ENCODE results near the gene STXBP6. TPM values are rescaled to one million over a fixed set of nuclear protein-coding genes. Genes with fewer than 3 reads are reported as not detected.

Gene STXBP6
- total RNA-seq, 8 experiments from 2014 or later: 1.0 to 13.2 (median 4.4) TPM

DNA sequence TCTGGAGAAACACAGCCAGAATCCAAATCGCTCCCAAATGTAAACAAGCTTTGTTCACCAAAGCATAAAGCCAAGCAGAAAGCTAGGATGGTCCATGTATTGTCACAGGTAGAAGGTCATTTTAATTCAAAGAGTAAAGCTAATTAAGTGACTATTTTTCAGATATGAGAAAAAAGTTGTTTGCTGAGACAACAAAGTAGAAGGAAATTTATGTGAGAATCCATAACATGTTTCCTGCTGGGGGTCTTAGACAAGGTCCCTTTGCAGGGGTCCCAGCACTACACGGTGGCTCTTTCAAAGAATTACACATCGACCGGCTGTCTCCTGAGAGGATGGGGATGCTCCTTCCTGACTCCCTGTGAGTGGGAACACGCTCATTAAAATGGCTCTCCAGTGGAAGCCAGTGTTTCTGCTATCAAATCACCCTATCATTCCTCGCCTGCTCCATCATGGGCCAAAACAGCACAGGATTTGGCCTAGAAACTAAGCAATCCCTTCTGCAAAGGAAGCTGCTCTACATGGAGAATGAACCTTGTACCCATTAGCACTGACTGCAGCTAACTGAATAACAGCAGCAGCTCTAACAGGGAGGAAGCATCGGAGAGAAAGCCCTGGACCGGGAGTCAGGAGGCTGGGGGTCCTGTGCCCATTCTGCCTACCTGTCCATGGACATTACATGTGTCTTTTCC lies 175.3 kb downstream of the STXBP6 start:
- WGBS, 10 experiments: 60 to 100% (median 92%) methylated on average over 1 to 8 of the region's 8 CpGs; no CpG with 5 or more reads in 1 of the 10 experiments

DNA sequence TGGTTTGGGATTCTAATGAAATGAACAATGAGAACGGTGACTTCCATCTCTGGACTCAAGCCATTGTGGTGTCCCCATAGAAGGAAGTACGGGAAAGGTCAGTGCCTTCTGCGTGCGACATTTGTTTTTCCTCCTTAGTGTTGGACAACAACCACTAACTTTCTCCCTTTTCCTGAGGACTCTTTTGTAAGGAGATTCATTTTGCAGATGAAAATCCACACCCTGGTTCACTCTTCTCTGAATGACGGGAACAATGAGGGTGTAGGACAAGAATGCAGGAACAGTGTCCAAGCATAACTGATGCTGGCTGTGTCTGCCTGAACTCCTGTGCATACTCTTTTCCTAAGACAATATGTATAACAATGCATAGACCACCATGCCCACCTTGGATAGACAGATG lies 176.4 kb downstream of the STXBP6 start:
- ATAC-seq (replicated peaks in 6 of 8): peak in 2 of 8 experiments; percentile 31 to 37
- Histone ChIP-seq H3K27ac (no peak overlapping the region), H3K4me3 (no peak overlapping the region), H3K4me1 (replicated peaks in 1 of 2) (peaks cover 0 to 6% of the 10 kb centered on the region in 2 donors)
- in situ Hi-C loops (cut with MboI; ENCODE audit: low pct_unique_long_range_greater_than_20kb in 2 of 9, low sequenced_read_pairs in 9 of 9, unreplicated experiment in 9 of 9): no loop called here
- WGBS, 10 experiments: 41 to 100% (median 96%) methylated on average over 1 to 5 of the region's 5 CpGs; no CpG with 5 or more reads in 1 of the 10 experiments

More for the DNA sequence above, 175.3 kb downstream of the STXBP6 start:
- no peak overlapping the region for H3K27ac ChIP-seq
- in situ Hi-C loops (cut with MboI; ENCODE audit: low pct_unique_long_range_greater_than_20kb in 2 of 9, low sequenced_read_pairs in 9 of 9, unreplicated experiment in 9 of 9): no loop called here
- H3K4me1 ChIP-seq (replicated peaks in 1 of 2): no peaks in the 10 kb centered on the region
- ATAC-seq (replicated peaks in 6 of 8): no peak
- H3K4me3 ChIP-seq: no peak overlapping the region

DNA sequence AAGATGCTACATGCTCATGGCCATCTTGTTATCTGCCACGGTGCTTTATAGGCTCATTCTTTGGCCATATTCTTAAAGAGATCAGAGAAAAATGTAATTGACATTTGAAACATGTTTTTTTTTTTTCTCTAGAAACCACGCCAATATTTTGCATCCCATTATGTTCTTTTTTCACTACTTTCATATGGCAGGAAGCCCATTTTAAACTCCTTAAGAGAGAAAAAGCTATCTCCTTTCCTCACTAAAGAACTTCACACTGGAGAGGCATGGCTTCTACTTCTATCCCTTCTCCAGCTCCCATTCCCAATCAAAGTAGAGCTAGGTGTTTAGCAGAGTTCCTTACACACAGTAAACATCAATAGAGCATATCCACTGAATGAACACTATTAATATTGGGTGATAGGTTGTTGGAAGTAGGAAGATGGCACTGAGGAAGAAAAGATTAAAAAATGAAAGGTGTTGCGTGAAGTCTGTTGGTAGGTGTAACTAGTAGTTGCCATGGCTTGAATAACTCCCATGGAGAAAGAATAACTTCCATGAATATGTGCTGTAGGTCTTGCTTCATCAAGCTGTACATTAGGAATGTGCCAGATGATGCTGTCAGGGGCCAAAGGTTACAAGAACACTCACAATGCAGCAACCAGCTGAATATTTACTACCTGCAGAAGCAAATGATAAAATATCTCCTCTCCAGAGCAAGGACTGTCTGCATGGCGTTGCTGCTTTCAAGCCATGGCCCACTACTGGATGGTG lies 178.8 kb downstream of the STXBP6 start:
- no peak overlapping the region for H3K27ac ChIP-seq
- peak in 1 of 8 experiments; percentile 26 for ATAC-seq (replicated peaks in 6 of 8)
- no peak overlapping the region for H3K4me3 ChIP-seq
- H3K4me1 ChIP-seq (replicated peaks in 1 of 2): peaks cover 0 to 6% of the 10 kb centered on the region in 2 donors
- in situ Hi-C loops (cut with MboI; ENCODE audit: low pct_unique_long_range_greater_than_20kb in 2 of 9, low sequenced_read_pairs in 9 of 9, unreplicated experiment in 9 of 9): no loop called here
- 11 to 100% (median 93%) methylated on average over 1 to 4 of the region's 4 CpGs for WGBS, 10 experiments

GRCh38 chr14:24868389-24868788 lies 181.6 kb downstream of the STXBP6 start:
- no peak for ATAC-seq (replicated peaks in 6 of 8)
- Histone ChIP-seq H3K4me1 (replicated peaks in 1 of 2) (peaks cover 0 to 6% of the 10 kb centered on the region in 2 donors), H3K4me3 (no peak overlapping the region), H3K27ac (no peak overlapping the region)
- 58 to 100% (median 98%) methylated on average over 1 to 2 of the region's 2 CpGs; no CpG with 5 or more reads in 2 of the 10 experiments for WGBS, 10 experiments
- in situ Hi-C loops (cut with MboI; ENCODE audit: low pct_unique_long_range_greater_than_20kb in 2 of 9, low sequenced_read_pairs in 9 of 9, unreplicated experiment in 9 of 9): no loop called here

DNA sequence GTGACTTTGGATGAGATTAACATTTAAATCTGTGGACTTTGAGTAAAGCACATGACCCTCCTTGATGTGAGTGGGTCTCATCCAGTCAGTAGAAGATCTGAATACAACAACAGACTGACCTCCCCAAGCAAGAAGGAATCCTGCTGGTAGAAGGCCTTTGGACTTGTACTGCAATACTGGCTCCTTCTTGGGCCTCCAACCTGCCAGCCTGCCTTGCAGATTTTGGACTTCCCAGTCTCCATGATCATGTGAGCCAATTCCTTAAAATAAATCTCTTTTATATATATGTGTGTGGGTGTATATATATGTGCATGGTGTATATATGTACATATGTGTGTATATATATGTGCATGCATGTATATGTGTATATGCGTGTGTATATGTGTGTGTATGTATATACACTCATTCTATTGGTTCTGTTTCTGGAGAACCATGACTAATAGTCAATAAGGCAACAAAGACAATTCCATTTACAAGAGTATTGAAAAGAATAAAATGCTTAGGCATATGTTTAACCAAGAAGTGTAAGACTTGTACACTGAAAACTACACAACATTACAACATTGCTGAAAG lies 183.8 kb downstream of the STXBP6 start:
- Histone ChIP-seq H3K4me3 (no peak overlapping the region), H3K4me1 (replicated peaks in 1 of 2) (peaks cover 0 to 6% of the 10 kb centered on the region in 2 donors), H3K27ac (no peak overlapping the region)
- WGBS, 10 experiments: 0 to 100% (median 62%) methylated on average over 1 of the region's 1 CpG; no CpG with 5 or more reads in 4 of the 10 experiments
- in situ Hi-C loops (cut with MboI; ENCODE audit: low pct_unique_long_range_greater_than_20kb in 2 of 9, low sequenced_read_pairs in 9 of 9, unreplicated experiment in 9 of 9): no loop called here
- peak in 1 of 8 experiments; percentile 75 for ATAC-seq (replicated peaks in 6 of 8)

- 27 to 96% (median 92%) methylated on average over 4 to 7 of the region's 7 CpGs for WGBS, 10 experiments
- in situ Hi-C loops (cut with MboI; ENCODE audit: low pct_unique_long_range_greater_than_20kb in 2 of 9, low sequenced_read_pairs in 9 of 9, unreplicated experiment in 9 of 9): no loop called here
- Histone ChIP-seq H3K4me3 (no peak overlapping the region), H3K4me1 (replicated peaks in 1 of 2) (peaks cover 0 to 3% of the 10 kb centered on the region in 2 donors), H3K27ac (no peak overlapping the region)
- ATAC-seq (replicated peaks in 6 of 8): no peak
Measured at GRCh38 chr14:24863968-24864684, 185.8 kb downstream of the STXBP6 start.

- no peak overlapping the region for H3K4me3 ChIP-seq
- ATAC-seq (replicated peaks in 6 of 8): peak in 1 of 8 experiments; percentile 43
- in situ Hi-C loops (cut with MboI; ENCODE audit: low pct_unique_long_range_greater_than_20kb in 2 of 9, low sequenced_read_pairs in 9 of 9, unreplicated experiment in 9 of 9): no loop called here
- no peaks in the 10 kb centered on the region for H3K4me1 ChIP-seq (replicated peaks in 1 of 2)
- WGBS, 10 experiments: 44 to 100% (median 87%) methylated on average over 1 to 4 of the region's 4 CpGs
- H3K27ac ChIP-seq: no peak overlapping the region
Measured at GRCh38 chr14:24861083-24861630, 188.8 kb downstream of the STXBP6 start.

DNA sequence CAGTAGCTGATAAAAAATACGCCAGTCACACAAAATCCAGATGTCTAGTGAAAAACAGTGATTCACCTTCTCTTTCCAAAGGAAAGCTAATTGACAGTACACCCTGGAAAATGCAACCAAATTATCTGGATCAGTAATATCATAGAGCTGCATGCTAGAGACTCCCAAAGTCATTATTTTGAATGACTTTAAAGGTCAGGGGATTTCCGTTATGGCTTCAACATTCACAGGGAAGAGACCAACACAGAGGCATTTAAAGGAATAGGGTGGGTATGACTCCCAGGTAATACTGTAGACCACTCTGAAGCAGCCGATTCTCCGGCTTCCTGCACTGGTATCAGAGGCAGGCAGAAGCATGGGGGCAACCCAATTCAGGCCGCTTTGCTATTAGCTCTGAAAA lies 190.4 kb downstream of the STXBP6 start:
- 40 to 100% (median 80%) methylated on average over 1 to 5 of the region's 5 CpGs for WGBS, 10 experiments
- Histone ChIP-seq H3K27ac (no peak overlapping the region), H3K4me1 (replicated peaks in 1 of 2) (no peaks in the 10 kb centered on the region), H3K4me3 (no peak overlapping the region)
- in situ Hi-C loops (cut with MboI; ENCODE audit: low pct_unique_long_range_greater_than_20kb in 2 of 9, low sequenced_read_pairs in 9 of 9, unreplicated experiment in 9 of 9): no loop called here
- no peak for ATAC-seq (replicated peaks in 6 of 8)

DNA sequence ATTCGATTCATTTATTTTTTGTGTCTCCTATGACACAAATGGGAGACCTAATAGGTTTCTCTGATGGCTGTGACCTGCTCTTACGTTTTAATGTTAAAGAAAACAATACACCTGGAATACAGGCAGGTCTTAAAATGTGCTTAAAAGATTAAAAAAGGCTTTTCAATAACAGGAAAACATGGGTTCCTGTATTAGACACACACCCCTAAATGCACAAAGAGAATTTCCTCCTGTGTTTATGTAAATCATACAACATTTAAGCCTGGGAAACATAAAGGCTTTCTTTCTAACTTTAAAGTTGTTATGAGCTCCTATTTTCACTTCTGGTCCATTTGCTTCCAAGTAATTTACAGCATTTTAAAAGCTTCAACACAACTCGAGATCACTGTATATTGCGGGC lies 191.3 kb downstream of the STXBP6 start:
- Histone ChIP-seq H3K4me3 (no peak overlapping the region), H3K27ac (no peak overlapping the region), H3K4me1 (replicated peaks in 1 of 2) (no peaks in the 10 kb centered on the region)
- in situ Hi-C loops (cut with MboI; ENCODE audit: low pct_unique_long_range_greater_than_20kb in 2 of 9, low sequenced_read_pairs in 9 of 9, unreplicated experiment in 9 of 9): no loop called here
- 57 to 100% (median 73%) methylated on average over 1 to 4 of the region's 4 CpGs for WGBS, 10 experiments
- no peak for ATAC-seq (replicated peaks in 6 of 8)

DNA sequence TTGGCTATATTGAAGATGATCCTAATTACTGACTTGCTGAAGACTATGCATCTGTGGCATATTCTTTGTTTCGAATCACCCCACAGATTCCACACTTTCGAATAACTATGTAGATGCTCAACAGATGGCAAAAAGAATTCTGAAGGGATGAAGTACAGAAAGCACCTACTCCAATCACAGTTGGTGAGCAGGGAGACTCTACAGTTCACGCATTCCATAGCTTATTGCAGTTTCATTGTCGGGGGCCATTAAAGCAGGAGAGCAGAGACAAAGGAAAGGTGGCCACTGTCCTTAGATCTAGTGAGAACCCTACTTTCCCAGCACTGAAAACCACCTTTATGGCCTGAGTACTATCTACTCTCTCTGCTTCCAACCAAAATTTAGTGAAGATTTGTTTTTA lies 191.9 kb downstream of the STXBP6 start:
- Histone ChIP-seq H3K4me1 (replicated peaks in 1 of 2) (no peaks in the 10 kb centered on the region), H3K27ac (no peak overlapping the region), H3K4me3 (no peak overlapping the region)
- no peak for ATAC-seq (replicated peaks in 6 of 8)
- in situ Hi-C loops (cut with MboI; ENCODE audit: low pct_unique_long_range_greater_than_20kb in 2 of 9, low sequenced_read_pairs in 9 of 9, unreplicated experiment in 9 of 9): no loop called here
- WGBS, 10 experiments: 32 to 100% (median 76%) methylated on average over 2 to 4 of the region's 4 CpGs; no CpG with 5 or more reads in 2 of the 10 experiments

DNA sequence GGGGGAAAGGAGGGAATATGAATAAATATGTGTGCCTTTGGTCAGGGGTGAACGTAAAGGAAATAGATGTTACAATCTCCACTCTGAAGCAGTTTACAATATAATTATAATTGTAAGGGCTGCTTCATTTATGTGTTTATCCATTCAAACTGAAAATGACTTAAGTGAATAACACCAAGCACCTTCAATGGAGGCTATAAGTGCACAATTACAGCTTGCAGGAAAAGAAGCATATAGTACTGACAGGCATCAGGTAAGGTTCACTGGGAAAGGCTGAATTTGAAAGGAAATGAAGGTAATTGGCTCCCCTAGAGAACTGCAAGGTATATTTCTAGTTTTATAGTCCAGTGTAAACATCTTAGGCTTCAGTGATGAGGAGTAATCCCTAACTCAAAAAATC lies 192.7 kb downstream of the STXBP6 start:
- no peaks in the 10 kb centered on the region for H3K4me1 ChIP-seq (replicated peaks in 1 of 2)
- no peak overlapping the region for H3K27ac ChIP-seq
- 44 to 100% (median 86%) methylated on average over 1 of the region's 1 CpG; no CpG with 5 or more reads in 1 of the 10 experiments for WGBS, 10 experiments
- in situ Hi-C loops (cut with MboI; ENCODE audit: low pct_unique_long_range_greater_than_20kb in 2 of 9, low sequenced_read_pairs in 9 of 9, unreplicated experiment in 9 of 9): no loop called here
- no peak overlapping the region for H3K4me3 ChIP-seq
- no peak for ATAC-seq (replicated peaks in 6 of 8)

GRCh38 chr14:24853446-24853845 lies 196.5 kb downstream of the STXBP6 start:
- Histone ChIP-seq H3K4me3 (no peak overlapping the region), H3K27ac (no peak overlapping the region), H3K4me1 (replicated peaks in 1 of 2) (peaks cover 0 to 2% of the 10 kb centered on the region in 2 donors)
- 44 to 100% (median 93%) methylated on average over 1 to 2 of the region's 2 CpGs; no CpG with 5 or more reads in 1 of the 10 experiments for WGBS, 10 experiments
- in situ Hi-C loops (cut with MboI; ENCODE audit: low pct_unique_long_range_greater_than_20kb in 2 of 9, low sequenced_read_pairs in 9 of 9, unreplicated experiment in 9 of 9): no loop called here
- no peak for ATAC-seq (replicated peaks in 6 of 8)

Measured in motor neuron (in vitro differentiated cells).